Osteocyte (in vitro differentiated cells): ENCODE data around the gene WDR43. TPM values are rescaled to one million over a fixed set of nuclear protein-coding genes. Genes with fewer than 3 reads are reported as not detected.

Experiments used
- DNase-seq: peaks from one replicate; pipeline ENCODE4 v3.0.0; 2021; ENCODE audit warnings: mixed read lengths; ENCODE audit not compliant: unreplicated experiment; ENCODE audit errors: extremely low spot score
- H3K27ac Mint-ChIP-seq: one replicate; pipeline ENCODE4 v1.8.0; 2021; ENCODE audit warnings: mild to moderate bottlenecking, mixed read lengths; ENCODE audit not compliant: unreplicated experiment
- H3K27me3 Mint-ChIP-seq: one replicate; pipeline ENCODE4 v1.8.0; 2021; ENCODE audit warnings: mixed read lengths; ENCODE audit not compliant: unreplicated experiment
- H3K36me3 Mint-ChIP-seq: one replicate; pipeline ENCODE4 v1.8.0; 2021; ENCODE audit warnings: mixed read lengths; ENCODE audit not compliant: unreplicated experiment
- H3K4me1 Mint-ChIP-seq: one replicate; pipeline ENCODE4 v1.8.0; 2021; ENCODE audit warnings: mixed read lengths; ENCODE audit not compliant: unreplicated experiment
- H3K4me3 Mint-ChIP-seq: one replicate; pipeline ENCODE4 v1.8.0; 2021; ENCODE audit warnings: mild to moderate bottlenecking, moderate library complexity, mixed read lengths; ENCODE audit not compliant: unreplicated experiment
- H3K9me3 Mint-ChIP-seq: one replicate; pipeline ENCODE4 v1.8.0; 2021; ENCODE audit warnings: mixed read lengths; ENCODE audit not compliant: unreplicated experiment
- total RNA-seq: library from RNA; stranded (reverse); gene quantifications from 2 replicates; pipeline ENCODE4 v1.2.1, GENCODE V29; 2021
- TF ChIP-seq, protein P1 (sequence below): fragments of 200-600 bp; sonication (generic); IDR thresholded peaks from 2 replicates; pipeline ENCODE4 v1.5.0; 2021; ENCODE audit warnings: antibody characterized with exemption, mild to moderate bottlenecking, moderate library complexity

Gene WDR43
- total RNA-seq, 1 donor from 2014 or later, result 39.8 TPM

DNA sequence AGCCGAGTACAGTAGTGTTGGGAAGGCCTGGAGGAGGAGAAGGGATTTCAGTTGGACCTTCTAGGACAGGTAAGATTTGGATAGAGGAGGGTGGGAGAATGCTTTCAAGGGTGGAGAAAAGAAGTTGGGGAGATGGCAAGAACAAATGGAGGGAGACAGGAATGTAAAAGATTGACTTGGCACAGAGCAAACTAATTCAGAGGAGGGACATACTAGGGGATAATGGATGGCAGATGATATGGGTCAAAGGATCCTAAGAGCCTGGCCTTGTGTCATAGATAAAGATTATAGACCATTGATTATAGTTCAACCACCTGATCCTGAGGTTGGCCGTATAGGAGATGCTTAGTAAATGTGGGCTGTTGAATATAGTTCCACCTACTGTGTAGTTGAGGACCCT lies 12.4 kb downstream of the WDR43 start:
- H3K36me3 Mint-ChIP-seq, result peaks cover 51% of the 10 kb centered on the region
- H3K4me1 Mint-ChIP-seq, result peaks cover 14% of the 10 kb centered on the region
- no peak for DNase-seq
- H3K4me3 Mint-ChIP-seq, result no peak overlapping the region
- H3K27me3 Mint-ChIP-seq, result no peaks in the 10 kb centered on the region
- peak overlapping the region; percentile 25 for H3K27ac Mint-ChIP-seq
- TF ChIP-seq, protein P1, sequence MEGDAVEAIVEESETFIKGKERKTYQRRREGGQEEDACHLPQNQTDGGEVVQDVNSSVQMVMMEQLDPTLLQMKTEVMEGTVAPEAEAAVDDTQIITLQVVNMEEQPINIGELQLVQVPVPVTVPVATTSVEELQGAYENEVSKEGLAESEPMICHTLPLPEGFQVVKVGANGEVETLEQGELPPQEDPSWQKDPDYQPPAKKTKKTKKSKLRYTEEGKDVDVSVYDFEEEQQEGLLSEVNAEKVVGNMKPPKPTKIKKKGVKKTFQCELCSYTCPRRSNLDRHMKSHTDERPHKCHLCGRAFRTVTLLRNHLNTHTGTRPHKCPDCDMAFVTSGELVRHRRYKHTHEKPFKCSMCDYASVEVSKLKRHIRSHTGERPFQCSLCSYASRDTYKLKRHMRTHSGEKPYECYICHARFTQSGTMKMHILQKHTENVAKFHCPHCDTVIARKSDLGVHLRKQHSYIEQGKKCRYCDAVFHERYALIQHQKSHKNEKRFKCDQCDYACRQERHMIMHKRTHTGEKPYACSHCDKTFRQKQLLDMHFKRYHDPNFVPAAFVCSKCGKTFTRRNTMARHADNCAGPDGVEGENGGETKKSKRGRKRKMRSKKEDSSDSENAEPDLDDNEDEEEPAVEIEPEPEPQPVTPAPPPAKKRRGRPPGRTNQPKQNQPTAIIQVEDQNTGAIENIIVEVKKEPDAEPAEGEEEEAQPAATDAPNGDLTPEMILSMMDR, result no peak
- H3K9me3 Mint-ChIP-seq, result no peaks in the 10 kb centered on the region

DNA sequence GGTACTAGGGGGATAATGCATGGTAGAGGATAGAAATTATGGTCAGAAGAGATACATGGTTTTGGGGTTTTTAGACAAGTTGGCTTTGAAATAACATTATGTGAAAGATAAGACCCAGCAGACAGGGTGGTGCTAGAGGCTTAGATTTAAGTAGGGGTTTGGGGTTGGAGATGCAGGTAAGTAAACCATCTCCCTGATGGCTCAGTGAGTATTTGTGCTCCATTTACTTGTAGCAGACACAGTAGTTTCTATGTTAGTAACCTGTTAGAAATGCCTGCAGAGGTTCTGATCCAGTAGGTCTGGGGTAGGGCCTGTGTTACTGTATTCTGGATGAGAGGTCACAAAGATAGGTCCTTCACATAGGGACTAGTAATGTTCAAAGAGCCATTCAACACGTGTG lies 13.7 kb downstream of the WDR43 start:
- TF ChIP-seq, protein P1, result no peak
- Mint-ChIP-seq H3K27me3 (no peaks in the 10 kb centered on the region), H3K4me3 (no peak overlapping the region), H3K9me3 (no peaks in the 10 kb centered on the region), H3K36me3 (peaks cover 50% of the 10 kb centered on the region), H3K4me1 (peaks cover 11% of the 10 kb centered on the region), H3K27ac (no peak overlapping the region)
- DNase-seq, result no peak

DNA sequence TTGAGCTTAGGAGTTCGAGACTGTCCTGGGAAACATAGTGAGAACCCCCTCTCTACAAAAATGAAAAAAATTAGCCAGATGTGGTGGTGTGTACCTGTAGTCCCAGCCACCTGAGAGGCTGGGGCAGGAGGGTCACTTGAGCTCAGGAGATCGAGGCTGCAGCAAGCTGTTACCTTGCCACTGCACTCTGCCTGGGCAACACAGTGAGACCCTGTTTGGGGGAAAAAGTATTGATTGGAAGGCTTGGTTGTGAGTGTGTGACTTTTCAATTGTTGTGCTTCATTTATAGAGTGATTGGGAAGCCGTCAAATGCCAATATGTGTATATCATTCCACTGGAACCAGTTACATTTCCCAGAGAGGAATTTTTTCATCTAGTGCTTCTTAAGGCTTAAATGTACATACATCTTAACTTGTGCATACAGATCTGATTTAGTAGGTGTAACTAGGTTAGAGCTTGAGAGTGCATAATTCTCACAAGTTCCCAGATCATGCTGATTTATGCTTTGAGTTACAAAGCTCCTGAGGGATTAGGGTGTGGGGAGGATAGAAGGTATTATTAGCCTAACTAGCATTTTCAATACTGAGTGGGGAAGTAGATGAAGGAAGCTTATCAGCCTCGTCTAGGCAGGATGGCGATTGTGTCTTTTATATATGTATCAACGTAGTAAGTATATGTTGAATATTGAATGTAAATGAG lies 15.3 kb downstream of the WDR43 start:
- TF ChIP-seq, protein P1, result no peak
- Mint-ChIP-seq H3K27ac (no peak overlapping the region), H3K9me3 (no peaks in the 10 kb centered on the region), H3K4me1 (peaks cover 5% of the 10 kb centered on the region), H3K36me3 (peaks cover 58% of the 10 kb centered on the region), H3K4me3 (no peak overlapping the region), H3K27me3 (no peaks in the 10 kb centered on the region)
- DNase-seq, result no peak

DNA sequence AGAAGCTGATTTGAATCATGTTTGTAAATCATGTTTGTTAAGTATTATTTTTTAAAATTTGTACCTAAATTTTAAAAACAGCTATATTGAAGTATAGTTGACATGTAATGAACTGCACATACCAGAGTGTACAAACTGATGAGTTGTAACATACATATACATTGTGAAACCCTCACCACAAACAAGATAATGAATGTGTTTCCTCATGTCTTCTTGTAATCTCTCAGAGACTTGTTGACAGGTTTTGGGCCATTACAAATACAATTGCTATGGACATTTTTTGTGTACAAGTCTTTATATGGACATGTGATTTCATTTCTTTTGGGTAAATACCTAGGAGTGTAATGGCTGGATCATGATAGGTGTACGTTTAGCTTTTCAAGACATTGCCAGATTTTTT lies 21.5 kb downstream of the WDR43 start:
- Mint-ChIP-seq H3K27ac (no peak overlapping the region), H3K36me3 (peaks cover 39% of the 10 kb centered on the region), H3K9me3 (no peaks in the 10 kb centered on the region)

DNA sequence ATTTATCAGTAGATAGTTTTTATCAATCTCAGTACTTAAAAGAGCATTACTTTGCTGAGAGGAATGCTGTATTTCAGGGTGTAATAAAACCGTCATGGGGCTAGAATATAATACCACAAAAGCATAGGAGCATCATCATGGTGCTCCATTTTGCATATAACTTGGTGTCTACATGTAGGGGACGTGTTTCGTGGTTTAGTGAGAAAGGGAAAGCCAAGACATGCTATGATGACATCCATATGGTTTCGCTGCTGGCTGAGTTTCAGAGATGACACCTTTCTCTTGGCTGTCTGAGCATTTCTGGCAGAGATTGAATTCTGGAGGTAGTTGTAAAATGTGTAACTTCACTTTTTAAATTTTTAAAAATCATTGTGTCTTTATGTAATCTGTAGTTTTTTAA lies 32.4 kb downstream of the WDR43 start:
- Mint-ChIP-seq H3K4me3 (no peak overlapping the region), H3K27me3 (no peaks in the 10 kb centered on the region), H3K36me3 (peaks cover 76% of the 10 kb centered on the region), H3K4me1 (no peaks in the 10 kb centered on the region), H3K27ac (no peak overlapping the region), H3K9me3 (no peaks in the 10 kb centered on the region)
- TF ChIP-seq, protein P1, result no peak
- no peak for DNase-seq

More for the DNA sequence above, 21.5 kb downstream of the WDR43 start:
- H3K4me3 Mint-ChIP-seq, result no peak overlapping the region
- TF ChIP-seq, protein P1, result no peak
- DNase-seq, result no peak
- H3K27me3 Mint-ChIP-seq, result no peaks in the 10 kb centered on the region
- H3K4me1 Mint-ChIP-seq, result no peaks in the 10 kb centered on the region
